VCaP (cell line): ENCODE measurements around the gene MYO1G.
A peak's percentile ranks its signal among the peaks of the same experiment; 100 is the strongest.

ENCODE experiments used
- H3K27ac ChIP-seq: fragments of 450-650 bp; 2 replicates; pipeline ENCODE4 v1.5.1; 2017
- TF ChIP-seq, protein P1 (sequence below): fragments of 450-650 bp; conservative IDR thresholded peaks from 2 replicates; pipeline ENCODE4 v1.5.1; 2017; ENCODE audit warnings: mild to moderate bottlenecking, moderate library complexity

The MYO1G gene

DNA sequence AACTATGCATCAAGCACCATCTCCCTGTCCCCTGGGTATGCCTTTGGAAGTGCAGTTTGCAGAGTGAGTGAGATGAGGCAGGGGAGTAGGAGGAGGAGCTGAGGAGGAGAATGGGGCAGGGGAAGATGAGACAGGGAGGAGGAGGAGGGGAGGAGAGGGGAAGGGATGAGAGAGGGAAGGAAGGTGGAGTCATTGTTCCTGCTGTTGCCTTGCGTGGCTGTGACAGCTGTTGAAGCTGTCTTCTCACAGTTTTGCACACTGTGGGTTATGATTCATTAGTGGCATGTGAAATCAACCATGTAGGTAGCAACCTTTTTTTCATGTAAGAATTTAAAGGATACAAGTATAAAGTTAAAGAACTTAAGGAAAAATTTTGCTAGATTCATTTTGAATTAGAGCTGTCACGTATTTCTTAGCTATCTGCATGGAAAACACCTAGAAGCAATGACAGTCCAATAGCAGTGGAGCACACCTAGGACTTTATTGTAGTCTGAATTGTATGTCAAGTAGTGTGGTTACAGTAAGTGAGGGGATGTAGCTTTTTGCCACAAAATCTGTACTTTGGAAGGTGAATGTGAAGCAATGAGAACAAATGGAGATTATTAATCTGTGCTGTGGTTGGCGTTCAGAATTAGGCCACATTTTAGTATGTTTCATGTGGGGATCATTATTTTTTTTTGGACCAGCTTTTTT, 42.9 kb upstream of the MYO1G start:
- no peak overlapping the region for H3K27ac ChIP-seq
- TF ChIP-seq, protein P1, sequence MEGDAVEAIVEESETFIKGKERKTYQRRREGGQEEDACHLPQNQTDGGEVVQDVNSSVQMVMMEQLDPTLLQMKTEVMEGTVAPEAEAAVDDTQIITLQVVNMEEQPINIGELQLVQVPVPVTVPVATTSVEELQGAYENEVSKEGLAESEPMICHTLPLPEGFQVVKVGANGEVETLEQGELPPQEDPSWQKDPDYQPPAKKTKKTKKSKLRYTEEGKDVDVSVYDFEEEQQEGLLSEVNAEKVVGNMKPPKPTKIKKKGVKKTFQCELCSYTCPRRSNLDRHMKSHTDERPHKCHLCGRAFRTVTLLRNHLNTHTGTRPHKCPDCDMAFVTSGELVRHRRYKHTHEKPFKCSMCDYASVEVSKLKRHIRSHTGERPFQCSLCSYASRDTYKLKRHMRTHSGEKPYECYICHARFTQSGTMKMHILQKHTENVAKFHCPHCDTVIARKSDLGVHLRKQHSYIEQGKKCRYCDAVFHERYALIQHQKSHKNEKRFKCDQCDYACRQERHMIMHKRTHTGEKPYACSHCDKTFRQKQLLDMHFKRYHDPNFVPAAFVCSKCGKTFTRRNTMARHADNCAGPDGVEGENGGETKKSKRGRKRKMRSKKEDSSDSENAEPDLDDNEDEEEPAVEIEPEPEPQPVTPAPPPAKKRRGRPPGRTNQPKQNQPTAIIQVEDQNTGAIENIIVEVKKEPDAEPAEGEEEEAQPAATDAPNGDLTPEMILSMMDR: no peak

DNA sequence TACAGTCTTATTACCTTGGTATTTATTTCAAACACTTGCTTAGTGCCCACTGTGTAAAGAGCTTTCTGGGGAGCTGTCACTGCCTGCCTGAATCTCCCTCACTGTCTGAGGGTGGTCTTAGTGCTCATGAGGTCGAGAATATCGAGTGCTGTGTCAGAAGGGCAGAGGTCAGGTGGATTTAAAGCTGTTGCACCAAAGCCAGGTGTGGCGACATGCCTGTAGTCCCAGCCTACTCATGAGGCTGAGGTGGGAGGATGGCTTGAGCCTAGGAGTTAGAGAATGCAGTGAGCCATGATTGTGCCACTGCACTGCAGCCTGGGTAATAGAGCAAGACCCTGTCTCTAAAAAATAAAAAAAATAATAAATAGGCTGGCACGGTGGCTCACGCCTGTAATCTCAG, 42.1 kb upstream of the MYO1G start:
- TF ChIP-seq, protein P1: no peak
- H3K27ac ChIP-seq: no peak overlapping the region

DNA sequence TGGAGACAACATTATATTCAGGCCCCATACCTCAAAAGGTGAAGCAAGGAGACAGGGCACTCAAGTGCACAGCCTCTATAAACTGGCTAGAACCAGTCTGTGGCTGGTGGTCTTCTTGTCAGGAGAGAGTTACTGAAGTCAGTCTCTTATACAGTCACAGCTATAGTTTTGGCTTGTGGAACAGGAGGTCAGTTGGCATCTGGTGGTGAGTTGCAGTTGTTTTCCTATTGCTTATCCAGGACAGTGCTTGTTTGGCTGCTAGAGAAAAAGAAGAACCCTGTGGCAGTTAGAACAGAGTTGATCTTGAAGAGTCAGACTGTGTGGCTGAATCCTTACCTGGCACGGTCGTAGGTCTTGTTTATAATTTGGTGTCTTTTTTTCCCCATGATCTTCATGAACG, 38.4 kb upstream of the MYO1G start:
- TF ChIP-seq, protein P1: no peak

DNA sequence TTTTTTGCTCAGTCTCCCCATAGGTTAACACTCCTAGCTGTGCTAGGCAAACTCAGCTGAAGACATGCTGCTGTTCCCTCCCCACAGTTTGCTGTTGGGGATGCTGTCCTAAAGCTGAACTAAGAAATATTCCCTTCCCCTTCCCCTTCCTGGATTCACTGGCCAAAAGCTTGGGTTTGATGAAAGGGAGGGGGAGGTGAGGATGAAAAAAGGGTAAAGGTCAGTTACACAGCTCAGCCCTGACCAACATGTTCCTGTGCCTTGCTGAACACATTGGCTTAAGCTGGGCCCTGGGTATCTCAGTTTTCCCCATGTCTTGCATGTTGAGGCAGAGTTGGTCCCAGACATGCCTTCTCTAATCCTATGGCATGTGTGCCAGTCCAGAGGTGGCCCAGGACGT, 36.5 kb upstream of the MYO1G start:
- TF ChIP-seq, protein P1: no peak
- no peak overlapping the region for H3K27ac ChIP-seq

More for the DNA sequence above, 38.4 kb upstream of the MYO1G start:
- no peak overlapping the region for H3K27ac ChIP-seq

DNA sequence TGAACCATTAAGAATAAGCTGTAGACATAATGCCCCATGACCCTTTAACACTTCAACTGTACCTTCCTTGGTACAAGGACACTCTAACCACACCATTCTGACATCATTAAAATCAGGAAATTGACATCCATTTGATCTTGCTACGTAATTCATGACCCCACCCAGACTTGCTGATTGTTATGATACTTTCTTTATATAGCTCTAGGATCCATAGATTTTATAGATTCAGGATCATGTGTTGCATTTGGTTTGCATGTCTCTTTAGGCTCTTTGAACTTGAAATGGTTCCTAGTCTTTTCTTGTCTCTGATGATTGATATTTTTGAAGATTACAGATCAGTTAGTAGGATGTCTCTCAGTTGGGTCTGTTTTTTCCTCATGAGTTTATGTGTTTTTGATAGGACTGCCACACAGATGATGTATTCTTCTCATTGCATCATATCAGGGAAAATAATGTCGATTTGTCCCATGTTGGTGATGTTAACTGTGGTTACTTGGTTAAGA, 34.7 kb upstream of the MYO1G start:
- TF ChIP-seq, protein P1: no peak
- no peak overlapping the region for H3K27ac ChIP-seq

DNA sequence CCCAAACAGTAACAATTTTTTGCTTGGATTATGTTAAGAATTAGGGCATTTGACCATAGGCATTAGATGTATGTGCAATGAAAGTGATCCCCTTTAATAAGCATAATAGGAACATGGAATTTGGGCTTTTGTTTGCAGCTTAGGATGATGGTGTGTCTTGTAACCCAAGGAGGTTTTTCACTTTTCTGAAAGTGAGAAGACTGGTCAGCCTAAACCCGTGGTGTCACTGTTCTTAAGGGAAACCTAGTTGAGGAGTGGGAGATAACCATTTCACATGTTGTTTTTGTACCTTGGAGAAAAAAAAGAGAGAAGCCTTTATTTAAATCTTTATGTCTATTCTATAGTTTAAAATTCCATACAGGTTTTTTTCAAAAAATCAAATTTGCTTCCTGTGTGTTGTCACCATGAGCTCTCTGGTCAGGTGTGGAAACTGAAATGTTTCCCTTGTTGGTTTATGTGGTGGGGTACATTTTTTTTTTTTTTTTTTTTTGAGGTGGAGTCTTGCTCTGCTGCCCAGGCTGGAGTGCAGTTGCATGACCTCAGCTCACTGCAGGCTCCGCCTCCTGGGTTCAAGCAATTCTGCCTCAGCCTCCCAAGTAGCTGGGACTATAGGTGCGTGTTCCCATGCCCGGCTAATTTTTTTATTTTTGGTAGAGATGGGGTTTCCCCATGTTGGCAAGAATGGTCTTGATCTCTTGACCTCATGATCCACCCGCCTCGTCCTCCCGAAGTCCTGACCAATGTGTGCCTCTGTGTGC, 28.9 kb upstream of the MYO1G start:
- H3K27ac ChIP-seq: 0 out of 2 replicates have a peak overlapping the region, but pooled peaks have one; percentile 5
- TF ChIP-seq, protein P1: no peak

DNA sequence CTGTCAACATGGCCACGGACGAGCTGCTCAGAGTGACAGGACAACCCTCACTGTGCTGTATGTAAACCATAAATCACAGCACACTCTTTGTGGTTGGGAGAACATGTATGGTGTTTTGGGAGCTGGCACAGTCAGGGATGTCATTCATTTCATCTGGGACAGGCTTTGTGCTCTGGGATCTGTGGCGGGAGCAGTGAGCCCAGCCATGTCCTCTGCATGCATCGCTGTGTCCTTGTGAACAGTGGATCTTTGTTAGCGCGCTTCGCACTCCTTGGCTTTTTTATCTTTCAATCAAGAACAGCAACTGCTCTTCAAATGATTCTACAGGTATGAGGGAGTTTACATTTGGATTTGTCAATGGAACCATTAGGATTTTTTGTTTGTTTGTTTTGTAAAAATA, 28.3 kb upstream of the MYO1G start:
- H3K27ac ChIP-seq: peak overlapping the region; percentile 5; the same call in 1 of the 2 replicates
- TF ChIP-seq, protein P1: no peak
